ENCODE measurements around the gene AAK1. TPM values are rescaled to one million over a fixed set of nuclear protein-coding genes. Genes with fewer than 3 reads are reported as not detected.

The AAK1 gene
- total and polyA plus RNA-seq, 8 donors, result 12.9 to 115 (median 66.8) TPM

GRCh38 chr2:69628325-69629021 is 15.1 kb downstream of the AAK1 start:
- no peak for DNase-seq
- intact Hi-C loops (cut with DNase I; ENCODE audit: low total_unique reads), result no loop called here
- Histone ChIP-seq H3K27me3 (no peaks in the 10 kb centered on the region), H3K36me3 (peaks cover 0 to 5% (median 0%) of the 10 kb centered on the region in 4 donors), H3K27ac (no peak overlapping the region), H3K4me1 (peaks cover 13 to 84% (median 51%) of the 10 kb centered on the region in 4 donors), H3K4me3 (no peak overlapping the region), H3K9me3 (no peaks in the 10 kb centered on the region)
- 60 to 79% (median 66%) methylated on average over 4 of the region's 4 CpGs for WGBS, 5 donors
- no peak for TF ChIP-seq CTCF (IDR thresholded peaks at IDR 0.05)

- TF ChIP-seq EP300 (IDR thresholded peaks at IDR 0.05), result no peak
- TF ChIP-seq POLR2A (IDR thresholded peaks at IDR 0.05), result no peak
- no peak for TF ChIP-seq CTCF (IDR thresholded peaks at IDR 0.05)
- no peak for TF ChIP-seq POLR2AphosphoS5 (IDR thresholded peaks at IDR 0.05)
- 63 to 83% (median 75%) methylated on average over 7 of the region's 7 CpGs for WGBS, 5 donors
- H3K27me3 ChIP-seq, result no peaks in the 10 kb centered on the region
- intact Hi-C loops (cut with DNase I; ENCODE audit: low total_unique reads), result no loop called here
- no peak overlapping the region for H3K27ac ChIP-seq
- no peak for DNase-seq
- H3K36me3 ChIP-seq, result no peaks in the 10 kb centered on the region
- no peaks in the 10 kb centered on the region for H3K9me3 ChIP-seq
- no peak overlapping the region for H3K4me3 ChIP-seq
- H3K4me1 ChIP-seq, result peaks cover 13 to 80% (median 50%) of the 10 kb centered on the region in 4 donors
These were observed 18.3 kb downstream of the AAK1 start for GRCh38 chr2:69625078-69625795.

- no peak for TF ChIP-seq POLR2AphosphoS5 (IDR thresholded peaks at IDR 0.05)
- TF ChIP-seq EP300 (IDR thresholded peaks at IDR 0.05), result no peak
- TF ChIP-seq POLR2A (IDR thresholded peaks at IDR 0.05), result no peak
- TF ChIP-seq CTCF (IDR thresholded peaks at IDR 0.05), result no peak
- WGBS, 5 donors, result 90 to 94% (median 90%) methylated on average over 1 of the region's 1 CpG
- DNase-seq, result no peak
- no peak overlapping the region for H3K27ac ChIP-seq
- no peaks in the 10 kb centered on the region for H3K36me3 ChIP-seq
- no peak overlapping the region for H3K4me3 ChIP-seq
- intact Hi-C loops (cut with DNase I; ENCODE audit: low total_unique reads), result no loop called here
- peaks cover 8 to 81% (median 54%) of the 10 kb centered on the region in 4 donors for H3K4me1 ChIP-seq
- no peaks in the 10 kb centered on the region for H3K9me3 ChIP-seq
- no peaks in the 10 kb centered on the region for H3K27me3 ChIP-seq
These were observed 18.9 kb downstream of the AAK1 start for GRCh38 chr2:69624611-69625010.

GRCh38 chr2:69624131-69624530 is 19.4 kb downstream of the AAK1 start:
- no peak for DNase-seq
- H3K27ac ChIP-seq, result no peak overlapping the region
- WGBS, 5 donors, result 50 to 84% (median 63%) methylated on average over 1 of the region's 1 CpG
- no peaks in the 10 kb centered on the region for H3K9me3 ChIP-seq
- H3K27me3 ChIP-seq, result no peaks in the 10 kb centered on the region
- intact Hi-C loops (cut with DNase I; ENCODE audit: low total_unique reads), result no loop called here
- TF ChIP-seq EP300 (IDR thresholded peaks at IDR 0.05), result no peak
- TF ChIP-seq CTCF (IDR thresholded peaks at IDR 0.05), result no peak
- TF ChIP-seq POLR2AphosphoS5 (IDR thresholded peaks at IDR 0.05), result no peak
- TF ChIP-seq POLR2A (IDR thresholded peaks at IDR 0.05), result no peak
- H3K36me3 ChIP-seq, result no peaks in the 10 kb centered on the region
- no peak overlapping the region for H3K4me3 ChIP-seq
- peaks cover 7 to 81% (median 57%) of the 10 kb centered on the region in 4 donors for H3K4me1 ChIP-seq

All from stomach (tissue), 9 donors.